H9 (cell line): ENCODE measurements around the gene LMF1. TPM values are rescaled to one million over a fixed set of nuclear protein-coding genes. Genes with fewer than 3 reads are reported as not detected.

Experiments used
- DNase-seq: peaks from one replicate; pipeline ENCODE4 v3.0.0-alpha.2; 2017
- H2AFZ ChIP-seq: one replicate; pipeline ENCODE4 v1.6.1; 2013; ENCODE audit warnings: mild to moderate bottlenecking, low read length, control low read depth, moderate library complexity
- H2AK5ac ChIP-seq: 2 replicates; pipeline ENCODE4 v1.6.1; 2013; ENCODE audit warnings: low read length, control low read depth, mixed read lengths; ENCODE audit not compliant: insufficient read length
- H2BK120ac ChIP-seq: one replicate; pipeline ENCODE4 v1.6.1; 2013; ENCODE audit warnings: low read depth, mild to moderate bottlenecking, low read length, control low read depth, inconsistent platforms; ENCODE audit not compliant: poor library complexity, severe bottlenecking
- H2BK12ac ChIP-seq: 2 replicates; pipeline ENCODE4 v1.6.1; 2013; ENCODE audit warnings: low read length, control low read depth, mixed read lengths, low read depth; ENCODE audit not compliant: insufficient read length
- H2BK15ac ChIP-seq: 2 replicates; pipeline ENCODE4 v1.6.1; 2013; ENCODE audit warnings: low read depth, low read length, control low read depth
- H2BK20ac ChIP-seq: one replicate; pipeline ENCODE4 v1.6.1; 2013; ENCODE audit warnings: low read depth, mild to moderate bottlenecking, low read length, control low read depth, inconsistent platforms; ENCODE audit not compliant: poor library complexity, severe bottlenecking
- H2BK5ac ChIP-seq: 2 replicates; pipeline ENCODE4 v1.6.1; 2013; ENCODE audit warnings: low read length, control low read depth, mixed read lengths; ENCODE audit not compliant: insufficient read length
- H3K14ac ChIP-seq: 2 replicates; pipeline ENCODE4 v1.6.1; 2013; ENCODE audit warnings: low read length, control low read depth; ENCODE audit not compliant: insufficient read depth
- H3K18ac ChIP-seq: 2 replicates; pipeline ENCODE4 v1.6.1; 2013; ENCODE audit warnings: low read depth, mild to moderate bottlenecking, mixed read lengths, low read length, control low read depth; ENCODE audit not compliant: insufficient read length
- H3K23ac ChIP-seq: 2 replicates; pipeline ENCODE4 v1.6.1; 2013; ENCODE audit warnings: low read length, control low read depth, mixed read lengths, low read depth; ENCODE audit not compliant: insufficient read length
- H3K23me2 ChIP-seq: 2 replicates; pipeline ENCODE4 v1.6.1; 2013; ENCODE audit warnings: low read depth, mild to moderate bottlenecking, mixed read lengths, low read length, control low read depth; ENCODE audit not compliant: insufficient read length, poor library complexity, severe bottlenecking
- H3K27ac ChIP-seq: 2 replicates; pipeline ENCODE4 v1.5.1; 2013; ENCODE audit warnings: low read length, control low read depth, mixed read lengths, low read depth; ENCODE audit not compliant: insufficient read length
- H3K27me3 ChIP-seq: 2 replicates; pipeline ENCODE4 v1.6.1; 2013; ENCODE audit warnings: low read length, control low read depth, inconsistent platforms; ENCODE audit not compliant: insufficient read depth
- H3K4ac ChIP-seq: 2 replicates; pipeline ENCODE4 v1.6.1; 2013; ENCODE audit warnings: low read depth, mild to moderate bottlenecking, control low read depth, inconsistent platforms, low read length, moderate library complexity
- H3K4me1 ChIP-seq: 2 replicates; pipeline ENCODE4 v1.6.1; 2013; ENCODE audit warnings: low read length, control low read depth, inconsistent platforms; ENCODE audit not compliant: insufficient read depth
- H3K4me2 ChIP-seq: 2 replicates; pipeline ENCODE4 v1.6.1; 2013; ENCODE audit warnings: low read length, control low read depth, mixed read lengths; ENCODE audit not compliant: insufficient read length, insufficient read depth
- H3K56ac ChIP-seq: 2 replicates; pipeline ENCODE4 v1.6.1; 2013; ENCODE audit warnings: low read depth, mild to moderate bottlenecking, mixed read lengths, low read length, control low read depth; ENCODE audit not compliant: insufficient read length
- H3K79me1 ChIP-seq: 2 replicates; pipeline ENCODE4 v1.6.1; 2013; ENCODE audit warnings: low read depth, mild to moderate bottlenecking, moderate library complexity, low read length, control low read depth, inconsistent platforms; ENCODE audit not compliant: insufficient read depth, poor library complexity, severe bottlenecking
- H3K79me2 ChIP-seq: 2 replicates; pipeline ENCODE4 v1.6.1; 2013; ENCODE audit warnings: low read length, control low read depth, inconsistent platforms; ENCODE audit not compliant: insufficient read depth
- H3K9ac ChIP-seq: 2 replicates; pipeline ENCODE4 v1.6.1; 2013; ENCODE audit warnings: low read length, control low read depth, mixed read lengths; ENCODE audit not compliant: insufficient read length; ENCODE audit errors: extremely low read depth
- H3K9me3 ChIP-seq: one replicate; pipeline ENCODE4 v1.6.1; 2013; ENCODE audit warnings: low read depth, low read length, inconsistent platforms; ENCODE audit not compliant: control insufficient read depth
- H3T11ph ChIP-seq: one replicate; pipeline ENCODE4 v1.6.1; 2013; ENCODE audit warnings: mild to moderate bottlenecking, low read length, control low read depth, inconsistent platforms
- H4K20me1 ChIP-seq: one replicate; pipeline ENCODE4 v1.6.1; 2013; ENCODE audit not compliant: control insufficient read depth, insufficient read length, insufficient read depth
- H4K5ac ChIP-seq: 2 replicates; pipeline ENCODE4 v1.6.1; 2013; ENCODE audit warnings: low read depth, mild to moderate bottlenecking, mixed read lengths, low read length, control low read depth; ENCODE audit not compliant: insufficient read length
- H4K8ac ChIP-seq: replicated peaks from 2 replicates; pipeline ENCODE4 v1.6.1; 2013; ENCODE audit warnings: low read length, control low read depth, mixed read lengths, low read depth; ENCODE audit not compliant: insufficient read length
- H4K91ac ChIP-seq: 2 replicates; pipeline ENCODE4 v1.6.1; 2013; ENCODE audit warnings: low read depth, mild to moderate bottlenecking, moderate library complexity, mixed read lengths, low read length, control low read depth; ENCODE audit not compliant: insufficient read length
- H3K27ac Mint-ChIP-seq, 3 experiments: 2 replicates in 2 of 3; 3 replicates in 1 of 3; pipeline ENCODE4 v1.8.0; 2020 to 2021; ENCODE audit warnings: mixed read lengths in 3 of 3, mild to moderate bottlenecking in 1 of 3, moderate library complexity in 1 of 3
- H3K27me3 Mint-ChIP-seq: 2 replicates; pipeline ENCODE4 v1.8.0; 2021; ENCODE audit warnings: low read depth, mild to moderate bottlenecking, moderate library complexity, mixed read lengths
- H3K36me3 Mint-ChIP-seq, 3 experiments: 2 replicates in 2 of 3; 3 replicates in 1 of 3; pipeline ENCODE4 v1.8.0; 2020 to 2021; ENCODE audit warnings: low read depth in 3 of 3, mixed read lengths in 3 of 3; ENCODE audit not compliant: insufficient read depth in 1 of 3
- H3K4me1 Mint-ChIP-seq, 2 experiments: 2 replicates each; pipeline ENCODE4 v1.8.0; 2020; ENCODE audit warnings: mixed read lengths in 2 of 2
- H3K4me3 Mint-ChIP-seq, 2 experiments: 2 replicates in 1 of 2; 3 replicates in 1 of 2; pipeline ENCODE4 v1.8.0; 2020 to 2021; ENCODE audit warnings: mild to moderate bottlenecking in 2 of 2, mixed read lengths in 2 of 2, moderate library complexity in 1 of 2
- H3K9me3 Mint-ChIP-seq, 2 experiments: 2 replicates in 1 of 2; 3 replicates in 1 of 2; pipeline ENCODE4 v1.8.0; 2020; ENCODE audit warnings: mild to moderate bottlenecking in 2 of 2, mixed read lengths in 2 of 2, moderate library complexity in 1 of 2
- WGBS: extraction: QIAGEN DNeasy Blood & Tissue Kit; methylation state at CpG from one replicate; pipeline ENCODE4 v1.1.7; 2013; ENCODE audit warnings: missing lambda C conversion rate, low lambda C conversion rate, mixed read lengths; ENCODE audit not compliant: insufficient read length; ENCODE audit errors: extremely low coverage; 5-methylcytosine and 5-hydroxymethylcytosine counted together
- total RNA-seq: library from RNA; stranded (reverse); gene quantifications from 2 replicates; pipeline ENCODE4 v1.2.1, GENCODE V29; 2021
- TF ChIP-seq, protein P1 (sequence below): fragments of 200-600 bp; sonication (generic); conservative IDR thresholded peaks from 3 replicates; pipeline ENCODE4 v1.8.0; 2021; ENCODE audit warnings: antibody characterized with exemption, mild to moderate bottlenecking

The LMF1 gene
- total RNA-seq, 1 experiment from 2014 or later = 7.1 TPM

DNA sequence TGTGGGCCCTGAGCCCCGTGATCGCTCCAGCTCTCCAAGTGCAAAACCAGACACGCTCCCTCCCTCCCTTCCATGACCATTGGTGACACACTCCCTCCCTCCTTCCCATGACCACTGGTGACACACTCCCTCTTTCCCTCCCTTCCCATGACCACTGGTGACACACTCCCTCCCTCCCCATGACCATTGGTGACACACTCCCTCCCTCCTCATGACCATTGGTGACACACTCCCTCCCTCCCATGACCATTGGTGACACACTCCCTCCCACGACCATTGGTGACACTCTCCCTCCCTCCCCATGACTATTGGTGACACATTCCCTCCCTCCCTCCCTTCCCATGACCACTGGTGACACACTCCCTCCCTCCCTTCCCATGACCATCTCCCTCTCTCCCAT lies 56.3 kb downstream of the LMF1 start:
- no peak for DNase-seq
- H3K4me1 Mint-ChIP-seq = peaks cover 5 to 8% of the 10 kb centered on the region in 2 experiments; a peak in 3 of 4 replicates

More for the DNA sequence above, 56.3 kb downstream of the LMF1 start:
- Mint-ChIP-seq H3K9me3 (no peaks in the 10 kb centered on the region), H3K27ac (no peak overlapping the region; a peak in 1 of 7 replicates), H3K4me3 (no peak overlapping the region), H3K36me3 (0 out of 7 replicates have a peak, but pooled peaks cover 0 to under 1% (median 0%) of the 10 kb centered on the region in 3 experiments), H3K27me3 (no peaks in the 10 kb centered on the region; the same call in 1 of the 2 replicates)
- Histone ChIP-seq H3K9me3 (no peaks in the 10 kb centered on the region), H4K8ac (no peak overlapping the region), H2BK20ac (no peak overlapping the region), H3T11ph (no peak overlapping the region), H3K79me1 (no peaks in the 10 kb centered on the region), H4K5ac (no peak overlapping the region), H3K14ac (no peak overlapping the region), H4K20me1 (no peaks in the 10 kb centered on the region), H3K4me2 (no peak overlapping the region), H3K4me1 (no peaks in the 10 kb centered on the region), H3K27ac (no peak overlapping the region), H2BK5ac (no peak overlapping the region), H2AFZ (no peak overlapping the region), H3K4ac (no peak overlapping the region), H2BK12ac (no peak overlapping the region), H3K27me3 (no peaks in the 10 kb centered on the region), H2AK5ac (no peak overlapping the region), H3K23me2 (no peaks in the 10 kb centered on the region), H3K23ac (no peak overlapping the region), H3K18ac (no peak overlapping the region), H3K56ac (no peak overlapping the region), H3K79me2 (no peaks in the 10 kb centered on the region), H2BK15ac (no peak overlapping the region), H4K91ac (no peak overlapping the region), H3K9ac (no peak overlapping the region), H2BK120ac (no peak overlapping the region)
- WGBS = no CpG with 5 or more reads among the region's 4 CpGs
- TF ChIP-seq, protein P1, sequence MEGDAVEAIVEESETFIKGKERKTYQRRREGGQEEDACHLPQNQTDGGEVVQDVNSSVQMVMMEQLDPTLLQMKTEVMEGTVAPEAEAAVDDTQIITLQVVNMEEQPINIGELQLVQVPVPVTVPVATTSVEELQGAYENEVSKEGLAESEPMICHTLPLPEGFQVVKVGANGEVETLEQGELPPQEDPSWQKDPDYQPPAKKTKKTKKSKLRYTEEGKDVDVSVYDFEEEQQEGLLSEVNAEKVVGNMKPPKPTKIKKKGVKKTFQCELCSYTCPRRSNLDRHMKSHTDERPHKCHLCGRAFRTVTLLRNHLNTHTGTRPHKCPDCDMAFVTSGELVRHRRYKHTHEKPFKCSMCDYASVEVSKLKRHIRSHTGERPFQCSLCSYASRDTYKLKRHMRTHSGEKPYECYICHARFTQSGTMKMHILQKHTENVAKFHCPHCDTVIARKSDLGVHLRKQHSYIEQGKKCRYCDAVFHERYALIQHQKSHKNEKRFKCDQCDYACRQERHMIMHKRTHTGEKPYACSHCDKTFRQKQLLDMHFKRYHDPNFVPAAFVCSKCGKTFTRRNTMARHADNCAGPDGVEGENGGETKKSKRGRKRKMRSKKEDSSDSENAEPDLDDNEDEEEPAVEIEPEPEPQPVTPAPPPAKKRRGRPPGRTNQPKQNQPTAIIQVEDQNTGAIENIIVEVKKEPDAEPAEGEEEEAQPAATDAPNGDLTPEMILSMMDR = no peak
